H1 (cell line): ENCODE results near the gene CACNG7. TPM values are rescaled to one million over a fixed set of nuclear protein-coding genes. Genes with fewer than 3 reads are reported as not detected.

ENCODE experiments used
- CTCF ChIA-PET: fragments of 300-600 bp; sonication (Branson Sonifier 250); formaldehyde crosslinking; loops from one replicate; lab custom pipeline; 2021; ENCODE audit not compliant: partially characterized antibody; lab: Charles Lee
- POLR2A ChIA-PET: fragments of 300-600 bp; sonication (Branson Sonifier 250); formaldehyde crosslinking; loops from one replicate; lab custom pipeline; 2021; ENCODE audit warnings: inconsistent platforms; ENCODE audit not compliant: partially characterized antibody; lab: Charles Lee
- DNase-seq, 2 experiments: peaks; one replicate each; pipeline versions ENCODE4 v3.0.0 to v3.0.0-alpha.2; 2010 to 2022; ENCODE audit warnings: low spot score in 2 of 2, low read depth in 1 of 2, mixed read lengths in 1 of 2
- FAIRE-seq: peaks from 2 replicates; lab custom pipeline; 2011; peaks lifted over from hg19 to GRCh38; lab: Jason Lieb, UNC
- H2AFZ ChIP-seq: 2 replicates; pipeline ENCODE4 v1.8.1; 2012; ENCODE audit warnings: low read length, inconsistent platforms
- H2AK5ac ChIP-seq: 2 replicates; pipeline ENCODE4 v1.6.1; 2013; ENCODE audit warnings: low read depth, low read length
- H2BK120ac ChIP-seq: replicated peaks from 2 replicates; pipeline ENCODE3; 2013; ENCODE audit warnings: low read depth, low read length, inconsistent platforms
- H2BK12ac ChIP-seq: 2 replicates; pipeline ENCODE4 v1.6.1; 2013; ENCODE audit warnings: low read depth, low read length
- H2BK15ac ChIP-seq: 2 replicates; pipeline ENCODE4 v1.6.1; 2013; ENCODE audit warnings: low read length
- H2BK20ac ChIP-seq: 2 replicates; pipeline ENCODE4 v1.6.1; 2013; ENCODE audit warnings: low read length
- H2BK5ac ChIP-seq: 2 replicates; pipeline ENCODE4 v1.6.1; 2013; ENCODE audit warnings: low read depth, low read length
- H3K14ac ChIP-seq: 2 replicates; pipeline ENCODE4 v1.6.1; 2013; ENCODE audit warnings: inconsistent platforms; ENCODE audit not compliant: insufficient read length
- H3K18ac ChIP-seq: 2 replicates; pipeline ENCODE4 v1.6.1; 2013; ENCODE audit warnings: low read length; ENCODE audit errors: extremely low read depth
- H3K23ac ChIP-seq: 2 replicates; pipeline ENCODE4 v1.6.1; 2013; ENCODE audit warnings: inconsistent platforms; ENCODE audit not compliant: insufficient read length
- H3K23me2 ChIP-seq: 2 replicates; pipeline ENCODE4 v1.6.1; 2013; ENCODE audit warnings: low read depth, low read length
- H3K27ac ChIP-seq: 2 replicates; pipeline ENCODE4 v1.6.1; 2011; ENCODE audit warnings: low read depth, low read length, inconsistent platforms
- H3K27me3 ChIP-seq, 4 experiments: replicated peaks in 1 of 4; 1 replicate in 1 of 4; 2 replicates in 3 of 4; pipeline versions ENCODE4 v1.6.1 to v1.8.1; 2011 to 2013; ENCODE audit warnings: low read length in 3 of 4, mild to moderate bottlenecking in 3 of 4, inconsistent platforms in 2 of 4, mixed read lengths in 2 of 4, moderate library complexity in 1 of 4; ENCODE audit not compliant: control insufficient read depth in 3 of 4, insufficient read depth in 3 of 4; ENCODE audit errors: extremely low read depth in 1 of 4
- H3K36me3 ChIP-seq, 4 experiments: 2 replicates each; pipeline versions ENCODE4 v1.6.1 to v1.8.1; 2011 to 2013; ENCODE audit warnings: mild to moderate bottlenecking in 4 of 4, low read length in 3 of 4, moderate library complexity in 2 of 4, control low read depth in 1 of 4, inconsistent platforms in 1 of 4; ENCODE audit not compliant: insufficient read depth in 4 of 4, control insufficient read depth in 2 of 4
- H3K4ac ChIP-seq: replicated peaks from 2 replicates; pipeline ENCODE3; 2013; ENCODE audit warnings: low read length, low read depth, mixed read lengths, inconsistent platforms; ENCODE audit not compliant: insufficient read length
- H3K4me1 ChIP-seq, 4 experiments: replicated peaks in 1 of 4; 1 replicate in 1 of 4; 2 replicates in 3 of 4; pipeline versions ENCODE4 v1.6.1 to v1.8.1; 2011 to 2013; ENCODE audit warnings: low read length in 3 of 4, inconsistent platforms in 2 of 4, mixed read lengths in 1 of 4; ENCODE audit not compliant: insufficient read depth in 4 of 4, control insufficient read depth in 3 of 4
- H3K4me2 ChIP-seq, 2 experiments: 2 replicates each; pipeline versions ENCODE4 v1.6.1 to v1.8.1; 2011 to 2013; ENCODE audit warnings: low read depth in 2 of 2, low read length in 2 of 2, control low read depth in 1 of 2, inconsistent platforms in 1 of 2, mild to moderate bottlenecking in 1 of 2; ENCODE audit not compliant: insufficient read depth in 1 of 2
- H3K4me3 ChIP-seq, 4 experiments: fragments of 200-600, 300-600 bp in 1 of 4; sonication (generic), shearing (Covaris generic), sonication (Bioruptor Twin) in 1 of 4; 2 replicates each; pipeline versions ENCODE4 v1.5.1 to v1.8.1; 2011 to 2016; ENCODE audit warnings: low read length in 4 of 4, low read depth in 3 of 4, control low read depth in 2 of 4, inconsistent platforms in 2 of 4, mild to moderate bottlenecking in 2 of 4, mixed read lengths in 1 of 4, moderate library complexity in 1 of 4; ENCODE audit not compliant: insufficient read depth in 2 of 4; ENCODE audit errors: extremely low read depth in 1 of 4
- H3K56ac ChIP-seq: replicated peaks from 2 replicates; pipeline ENCODE3; 2013; ENCODE audit warnings: low read depth, mild to moderate bottlenecking, mixed read lengths, low read length, inconsistent platforms; ENCODE audit not compliant: insufficient read length
- H3K79me1 ChIP-seq: 2 replicates; pipeline ENCODE4 v1.6.1; 2013; ENCODE audit warnings: low read depth, low read length, control low read depth
- H3K79me2 ChIP-seq, 2 experiments: 2 replicates each; pipeline versions ENCODE4 v1.6.1 to v1.8.1; 2012 to 2013; ENCODE audit warnings: low read length in 2 of 2, mild to moderate bottlenecking in 2 of 2, inconsistent platforms in 1 of 2; ENCODE audit not compliant: insufficient read depth in 2 of 2, control insufficient read depth in 1 of 2
- H3K9ac ChIP-seq, 4 experiments: replicated peaks in 1 of 4; 1 replicate in 1 of 4; 2 replicates in 3 of 4; pipeline versions ENCODE4 v1.6.1 to v1.8.1; 2011 to 2013; ENCODE audit warnings: low read depth in 3 of 4, low read length in 3 of 4, control low read depth in 2 of 4, mild to moderate bottlenecking in 2 of 4, moderate library complexity in 2 of 4, inconsistent platforms in 1 of 4; ENCODE audit errors: extremely low read depth in 1 of 4
- H3K9me3 ChIP-seq, 2 experiments: 2 replicates each; pipeline versions ENCODE4 v1.6.1 to v1.8.1; 2012 to 2013; ENCODE audit warnings: mild to moderate bottlenecking in 2 of 2, moderate library complexity in 2 of 2, control low read depth in 1 of 2, inconsistent platforms in 1 of 2, low read depth in 1 of 2, low read length in 1 of 2, mixed read lengths in 1 of 2; ENCODE audit not compliant: insufficient read depth in 2 of 2
- H4K20me1 ChIP-seq, 2 experiments: replicated peaks in 1 of 2; 2 replicates each; pipeline versions ENCODE3 to v1.8.1; 2011 to 2013; ENCODE audit warnings: inconsistent platforms in 2 of 2, low read length in 2 of 2, mild to moderate bottlenecking in 1 of 2; ENCODE audit not compliant: insufficient read depth in 2 of 2, control insufficient read depth in 1 of 2
- H4K5ac ChIP-seq: 2 replicates; pipeline ENCODE4 v1.6.1; 2013; ENCODE audit warnings: low read length, low read depth, mixed read lengths, inconsistent platforms; ENCODE audit not compliant: insufficient read length
- H4K8ac ChIP-seq: 2 replicates; pipeline ENCODE4 v1.8.0; 2013; ENCODE audit warnings: mild to moderate bottlenecking, moderate library complexity, low read length, inconsistent platforms; ENCODE audit not compliant: insufficient read depth; ENCODE audit errors: extremely low read depth
- H4K91ac ChIP-seq: replicated peaks from 2 replicates; pipeline ENCODE3; 2013; ENCODE audit warnings: low read length, mixed read lengths, inconsistent platforms; ENCODE audit not compliant: insufficient read length
- POLR2A ChIP-seq, 2 experiments: IDR thresholded peaks; 1 replicate in 1 of 2; 2 replicates in 1 of 2; pipeline ENCODE4 v1.6.1; 2011; ENCODE audit warnings: low read depth in 2 of 2, low read length in 2 of 2, mild to moderate bottlenecking in 2 of 2; ENCODE audit errors: control extremely low read depth in 1 of 2
- TBP ChIP-seq: IDR thresholded peaks from 2 replicates; pipeline ENCODE4 v1.6.1; 2011; ENCODE audit warnings: low read depth, low read length, improper control_type of control experiment
- WGBS, 2 experiments: shearing (Covaris generic) in 1 of 2; methylation state at CpG; one replicate each; pipeline versions ENCODE4 v1.1.6 to v1.1.7; 2013 to 2015; ENCODE audit warnings: low lambda C conversion rate in 2 of 2, mixed read lengths in 2 of 2, inconsistent platforms in 1 of 2, low coverage in 1 of 2, missing lambda C conversion rate in 1 of 2; ENCODE audit not compliant: insufficient replicate concordance in 2 of 2, insufficient coverage in 1 of 2, insufficient read length in 1 of 2; ENCODE audit errors: extremely low coverage in 1 of 2, missing lambda C conversion rate in 1 of 2; 5-methylcytosine and 5-hydroxymethylcytosine counted together
- polyA plus RNA-seq, 7 experiments: library from polyadenylated mRNA; depleted of rRNA in 3 of 7; stranded (reverse) in 5 of 7; unstranded in 2 of 7; fragments of >200 nt in 5 of 7; fragments of 200-250 nt in 2 of 7; gene quantifications; 1 replicate in 5 of 7; 2 replicates in 1 of 7; 4 replicates in 1 of 7; pipeline versions ENCODE4 v1.2.1 to v1.2.3, GENCODE V29; 2011 to 2013; ENCODE audit warnings: missing spikeins in 2 of 7, mixed read lengths in 2 of 7
- total RNA-seq: library from RNA; stranded (reverse); fragmentation: NEBNext Ultra II Directional; extraction: Animal tissue kit (Norgen Biotek cat#: 25700); gene quantifications from 2 replicates; pipeline ENCODE4 v1.2.1, GENCODE V29; 2021

Gene CACNG7
- total and polyA plus RNA-seq, 2 of the 8 experiments (the other 6 are each of a cell fraction or from before 2014, with no cell fraction given), result 28.9 to 69.8 TPM

GRCh38 chr19:53944416-53944815 is 35.3 kb downstream of the CACNG7 start:
- H4K91ac ChIP-seq, result no peak overlapping the region
- peak overlapping the region; percentile 13 for H2BK120ac ChIP-seq
- H2AFZ ChIP-seq, result no peak overlapping the region
- H4K5ac ChIP-seq, result no peak overlapping the region
- H3K4me1 ChIP-seq, result peaks cover 4 to 10% (median 7%) of the 10 kb centered on the region in 4 experiments; a peak in 6 of 7 replicates
- peak overlapping the region; percentile 30; the same call in 1 of the 2 replicates for H2BK12ac ChIP-seq
- H3K23ac ChIP-seq, result no peak overlapping the region
- H3K4ac ChIP-seq, result no peak overlapping the region
- no peak for FAIRE-seq
- H3K18ac ChIP-seq, result no peak overlapping the region
- H3K14ac ChIP-seq, result no peak overlapping the region
- H4K8ac ChIP-seq, result no peak overlapping the region
- no peak overlapping the region for H3K56ac ChIP-seq
- CTCF ChIA-PET, result interaction anchor here (0.5 to 2.8 kb wide), 14 partner anchors 8 to 135 kb away, joined by 3 to 13 read pairs (median 4); partner anchors contain the start of gene PRKCG
- H3K9me3 ChIP-seq, result no peaks in the 10 kb centered on the region
- H3K79me2 ChIP-seq, result no peaks in the 10 kb centered on the region
- no peak for DNase-seq
- H4K20me1 ChIP-seq, result no peaks in the 10 kb centered on the region
- peak overlapping the region in 1 of 2 experiments; percentile 96; a peak in 1 of 4 replicates for H3K4me2 ChIP-seq
- H3K9ac ChIP-seq, result no peak overlapping the region
- peak overlapping the region; percentile 0; the same call in 1 of the 2 replicates for H2BK15ac ChIP-seq
- no peaks in the 10 kb centered on the region for H3K79me1 ChIP-seq
- H3K4me3 ChIP-seq, result no peak overlapping the region; a peak in 1 of 8 replicates
- H3K27ac ChIP-seq, result no peak overlapping the region
- 91% methylated on average over 4 of the region's 4 CpGs; no CpG with 5 or more reads in 1 of the 2 experiments for WGBS, 2 experiments
- POLR2A ChIA-PET, result interaction anchor here (1.0 to 2.2 kb wide), 12 partner anchors 11 to 158 kb away, joined by 3 to 10 read pairs (median 4); partner anchors contain the start of genes MYADM and NDUFA3
- no peaks in the 10 kb centered on the region for H3K27me3 ChIP-seq
- peaks cover 11% of the 10 kb centered on the region; the same call in 1 of the 2 replicates for H3K23me2 ChIP-seq
- peak overlapping the region; percentile 11; the same call in 1 of the 2 replicates for H2AK5ac ChIP-seq
- H2BK5ac ChIP-seq, result no peak overlapping the region
- peak in 1 of 2 experiments; percentile 21; a peak in 1 of 3 replicates for TF ChIP-seq POLR2A (IDR thresholded peaks at IDR 0.05; ENCODE audit: control extremely low read depth in 1 of 2, low read depth in 2 of 2, low read length in 2 of 2)
- TF ChIP-seq TBP, result no peak
- TF ChIP-seq, all 59 proteins: peak for 1
- no peaks in the 10 kb centered on the region for H3K36me3 ChIP-seq
- no peak overlapping the region for H2BK20ac ChIP-seq
